ENCODE data around the gene UQCRQ. TPM values are rescaled to one million over a fixed set of nuclear protein-coding genes. Genes with fewer than 3 reads are reported as not detected.

The UQCRQ gene
- total and polyA plus RNA-seq, 2 donors (not counting 3 experiments of a cell fraction or from before 2014, with no cell fraction given), result 246 to 390 TPM

DNA sequence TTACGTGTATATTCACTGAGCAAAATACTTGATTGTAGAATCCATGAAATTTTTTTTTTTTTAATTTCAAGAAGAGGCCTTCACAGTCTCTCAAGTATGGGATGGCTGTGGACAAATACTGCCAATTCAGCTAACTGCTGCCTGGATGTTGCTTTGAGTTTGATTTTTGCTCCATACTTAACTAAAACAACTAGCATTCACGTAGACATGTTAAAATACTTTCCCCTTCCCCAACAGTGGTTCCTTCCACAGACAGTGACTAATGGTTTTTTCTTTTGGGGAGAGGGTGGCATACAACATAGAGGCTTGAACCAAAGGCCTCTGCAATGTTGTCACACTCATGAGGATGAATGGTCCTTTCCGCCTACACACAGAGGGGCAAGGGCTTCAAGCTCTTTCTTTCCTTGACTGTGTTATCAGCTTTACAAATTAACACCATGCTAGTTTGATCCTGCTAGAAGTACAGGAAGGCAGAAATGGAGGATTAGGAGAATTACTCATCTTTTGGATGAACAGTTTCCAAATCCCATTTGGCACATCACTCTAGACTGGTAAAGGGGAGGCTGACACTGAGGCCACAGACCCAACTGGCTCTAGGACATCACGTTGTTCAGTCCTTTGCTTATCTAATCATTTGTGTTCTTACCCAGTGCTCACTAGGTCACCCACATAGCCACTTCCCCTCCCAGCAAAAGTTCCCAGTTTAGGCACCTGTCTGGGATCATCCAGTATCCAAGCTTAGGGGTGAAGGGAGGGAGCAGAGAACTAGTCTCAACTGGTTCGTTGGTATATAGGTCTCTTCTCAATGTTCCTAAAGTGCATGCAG is 5.2 kb downstream of the UQCRQ start:
- Histone ChIP-seq H3K4me2 (ENCODE audit: insufficient read depth, low read length) (no peak overlapping the region), H3K27me3 (ENCODE audit: control insufficient read depth in 2 of 2, insufficient read depth in 2 of 2, low read length in 2 of 2) (no peaks in the 10 kb centered on the region), H4K20me1 (replicated peaks; ENCODE audit: control insufficient read depth, extremely low read depth, insufficient read depth, low read length) (no peaks in the 10 kb centered on the region), H3K9me3 (replicated peaks; ENCODE audit: control insufficient read depth, insufficient read depth, low read length) (no peaks in the 10 kb centered on the region), H2AFZ (ENCODE audit: low read depth, low read length) (no peak overlapping the region), H3K4me1 (ENCODE audit: control insufficient read depth, extremely low read depth, insufficient read depth, low read length) (peaks cover 8% of the 10 kb centered on the region), H3K4me3 (replicated peaks in 1 of 3; ENCODE audit: insufficient read depth in 1 of 3, low read depth in 1 of 3, low read length in 3 of 3) (no peak overlapping the region), H3K79me2 (ENCODE audit: control insufficient read depth, insufficient read depth, low read length) (peaks cover 10% of the 10 kb centered on the region), H3K27ac (ENCODE audit: insufficient read depth, low read depth, low read length) (no peak overlapping the region), H3K36me3 (ENCODE audit: control insufficient read depth in 2 of 2, extremely low read depth in 1 of 2, insufficient read depth in 2 of 2, low read length in 2 of 2) (peaks cover 2 to 3% of the 10 kb centered on the region in 2 experiments), H3K9me1 (replicated peaks; ENCODE audit: control insufficient read depth, extremely low read depth, insufficient read depth, low read length) (no peaks in the 10 kb centered on the region), H3K9ac (replicated peaks; ENCODE audit: extremely low read depth, insufficient read depth, low read length) (no peak overlapping the region)
- CTCF ChIA-PET, result interaction anchor here (1.3 to 3.3 kb wide), 3 partner anchors 12 to 42 kb away, joined by 5 to 16 read pairs (median 8); partner anchors contain the start of gene SHROOM1
- dilution Hi-C loops (cut with MboI; ENCODE audit: extremely low pct_ligation_motif_present, low sequenced_read_pairs) (no loop called here), intact Hi-C loops (cut with micrococcal nuclease) (no loop called here)
- no TSS peak for BruUV-seq (replicated peaks)
- DNase-seq (ENCODE audit: low read depth, low spot score) (no peak), FAIRE-seq (no peak)
- TF ChIP-seq GATA2 (IDR thresholded peaks at IDR 0.05; ENCODE audit: insufficient read depth, insufficient read length, low read depth, low read length), result no peak
- no peak for TF ChIP-seq JUN (IDR thresholded peaks at IDR 0.05; ENCODE audit: borderline replicate concordance, insufficient read depth, insufficient read length, low read depth)
- TF ChIP-seq POLR2A (IDR thresholded peaks at IDR 0.05; ENCODE audit: low read depth, low read length), result no peak
- TF ChIP-seq, protein P1, sequence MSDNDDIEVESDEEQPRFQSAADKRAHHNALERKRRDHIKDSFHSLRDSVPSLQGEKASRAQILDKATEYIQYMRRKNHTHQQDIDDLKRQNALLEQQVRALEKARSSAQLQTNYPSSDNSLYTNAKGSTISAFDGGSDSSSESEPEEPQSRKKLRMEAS (IDR thresholded peaks at IDR 0.05; ENCODE audit: insufficient read depth, insufficient read length), result no peak
- TF ChIP-seq FOS (IDR thresholded peaks at IDR 0.05; ENCODE audit: borderline replicate concordance, insufficient read depth, low read length), result no peak
- no peak for TF ChIP-seq POLR2AphosphoS5 (IDR thresholded peaks at IDR 0.05; ENCODE audit: insufficient read depth, low read depth, low read length)
- TF ChIP-seq EZH2 (IDR thresholded peaks at IDR 0.05; ENCODE audit: borderline replicate concordance, low read depth, low read length, severe bottlenecking), result no peak
- TF ChIP-seq, protein P2, sequence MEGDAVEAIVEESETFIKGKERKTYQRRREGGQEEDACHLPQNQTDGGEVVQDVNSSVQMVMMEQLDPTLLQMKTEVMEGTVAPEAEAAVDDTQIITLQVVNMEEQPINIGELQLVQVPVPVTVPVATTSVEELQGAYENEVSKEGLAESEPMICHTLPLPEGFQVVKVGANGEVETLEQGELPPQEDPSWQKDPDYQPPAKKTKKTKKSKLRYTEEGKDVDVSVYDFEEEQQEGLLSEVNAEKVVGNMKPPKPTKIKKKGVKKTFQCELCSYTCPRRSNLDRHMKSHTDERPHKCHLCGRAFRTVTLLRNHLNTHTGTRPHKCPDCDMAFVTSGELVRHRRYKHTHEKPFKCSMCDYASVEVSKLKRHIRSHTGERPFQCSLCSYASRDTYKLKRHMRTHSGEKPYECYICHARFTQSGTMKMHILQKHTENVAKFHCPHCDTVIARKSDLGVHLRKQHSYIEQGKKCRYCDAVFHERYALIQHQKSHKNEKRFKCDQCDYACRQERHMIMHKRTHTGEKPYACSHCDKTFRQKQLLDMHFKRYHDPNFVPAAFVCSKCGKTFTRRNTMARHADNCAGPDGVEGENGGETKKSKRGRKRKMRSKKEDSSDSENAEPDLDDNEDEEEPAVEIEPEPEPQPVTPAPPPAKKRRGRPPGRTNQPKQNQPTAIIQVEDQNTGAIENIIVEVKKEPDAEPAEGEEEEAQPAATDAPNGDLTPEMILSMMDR (IDR thresholded peaks at IDR 0.05; ENCODE audit: extremely low read depth in 1 of 2, insufficient read depth in 1 of 2, low read depth in 1 of 2, low read length in 2 of 2), result no peak
- no peak for TF ChIP-seq MYC (IDR thresholded peaks at IDR 0.05; ENCODE audit: low read depth, low read length)
- POLR2A ChIA-PET, result interaction anchor here (0.6 kb wide), 1 partner anchor 91 kb away, joined by 5 read pairs; no protein-coding TSS in a partner anchor
